ENCODE measurements around the gene TTC7B.

DNA sequence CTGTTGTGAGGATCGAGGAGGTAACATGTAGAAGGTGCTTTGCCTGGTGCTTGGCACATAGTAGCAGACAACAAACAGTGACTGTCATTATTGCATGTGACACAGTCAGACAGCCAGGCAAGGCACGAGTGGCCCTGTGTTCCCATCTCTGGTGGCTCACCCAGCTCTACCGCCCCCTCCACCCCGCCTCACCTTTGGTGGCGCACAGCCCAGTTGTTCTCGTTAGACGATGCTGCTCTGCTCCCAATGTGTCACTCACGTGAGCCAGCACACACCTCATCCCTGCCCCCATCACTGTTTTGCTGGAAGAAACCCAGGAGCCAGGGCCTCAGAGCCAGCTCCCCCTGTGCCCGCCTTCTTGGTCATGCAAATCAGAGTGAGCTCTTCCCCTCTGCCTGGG, 306.1 kb downstream of the TTC7B start:
- TF ChIP-seq, protein P1, sequence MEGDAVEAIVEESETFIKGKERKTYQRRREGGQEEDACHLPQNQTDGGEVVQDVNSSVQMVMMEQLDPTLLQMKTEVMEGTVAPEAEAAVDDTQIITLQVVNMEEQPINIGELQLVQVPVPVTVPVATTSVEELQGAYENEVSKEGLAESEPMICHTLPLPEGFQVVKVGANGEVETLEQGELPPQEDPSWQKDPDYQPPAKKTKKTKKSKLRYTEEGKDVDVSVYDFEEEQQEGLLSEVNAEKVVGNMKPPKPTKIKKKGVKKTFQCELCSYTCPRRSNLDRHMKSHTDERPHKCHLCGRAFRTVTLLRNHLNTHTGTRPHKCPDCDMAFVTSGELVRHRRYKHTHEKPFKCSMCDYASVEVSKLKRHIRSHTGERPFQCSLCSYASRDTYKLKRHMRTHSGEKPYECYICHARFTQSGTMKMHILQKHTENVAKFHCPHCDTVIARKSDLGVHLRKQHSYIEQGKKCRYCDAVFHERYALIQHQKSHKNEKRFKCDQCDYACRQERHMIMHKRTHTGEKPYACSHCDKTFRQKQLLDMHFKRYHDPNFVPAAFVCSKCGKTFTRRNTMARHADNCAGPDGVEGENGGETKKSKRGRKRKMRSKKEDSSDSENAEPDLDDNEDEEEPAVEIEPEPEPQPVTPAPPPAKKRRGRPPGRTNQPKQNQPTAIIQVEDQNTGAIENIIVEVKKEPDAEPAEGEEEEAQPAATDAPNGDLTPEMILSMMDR (IDR thresholded peaks at IDR 0.05) = no peak
- TF ChIP-seq EZH2phosphoT487 (IDR thresholded peaks at IDR 0.05) = no peak
- no peak for TF ChIP-seq EZH2 (IDR thresholded peaks at IDR 0.05)

Data from neural progenitor cell (in vitro differentiated cells).